Stimulated activated CD8-positive, alpha-beta memory T cell treated with anti-CD3 and anti-CD28 coated beads, Interleukin-12 subunit alpha, Interleukin-12 subunit beta, amount 100 ng/mL, for 24 hours (primary cell): ENCODE data around the gene DNM3.
"Not testable (repeated sequence)": the region's sequence is repeated elsewhere in the genome, so short reads cannot be mapped to it uniquely, and the experiment has no call there.

Experiments used
- DNase-seq: peaks from one replicate; pipeline ENCODE4 v3.0.0-alpha.2; 2020; ENCODE audit errors: extremely low read depth

DNM3 gene

GRCh38 chr1:172359491-172359999 lies 518.2 kb downstream of the DNM3 start:
- DNase-seq: no peak

- no peak for DNase-seq
These were observed 519.2 kb downstream of the DNM3 start for GRCh38 chr1:172360511-172360910.

GRCh38 chr1:172360985-172361384 lies 519.7 kb downstream of the DNM3 start:
- no peak for DNase-seq

GRCh38 chr1:172363852-172364251 lies 522.6 kb downstream of the DNM3 start:
- no peak for DNase-seq

GRCh38 chr1:172371646-172372045 lies 530.3 kb downstream of the DNM3 start:
- not testable (repeated sequence) for DNase-seq

GRCh38 chr1:172373864-172374263 lies 532.6 kb downstream of the DNM3 start:
- DNase-seq: no peak

- DNase-seq: no peak
These were observed 533.9 kb downstream of the DNM3 start for GRCh38 chr1:172375211-172375631.

GRCh38 chr1:172376431-172376830 lies 535.1 kb downstream of the DNM3 start:
- DNase-seq: no peak

GRCh38 chr1:172377565-172377964 lies 536.3 kb downstream of the DNM3 start:
- no peak for DNase-seq

- no peak for DNase-seq
These were observed 536.9 kb downstream of the DNM3 start for GRCh38 chr1:172378109-172378760.

- DNase-seq: no peak
These were observed 539.3 kb downstream of the DNM3 start for GRCh38 chr1:172380441-172381244.

- no peak for DNase-seq
These were observed 540.6 kb downstream of the DNM3 start for GRCh38 chr1:172381946-172382345.

- no peak for DNase-seq
These were observed 541.1 kb downstream of the DNM3 start for GRCh38 chr1:172382406-172382805.

GRCh38 chr1:172382990-172383389 lies 541.7 kb downstream of the DNM3 start:
- no peak for DNase-seq

GRCh38 chr1:172383536-172383935 lies 542.2 kb downstream of the DNM3 start:
- no peak for DNase-seq

GRCh38 chr1:172384656-172385055 lies 543.4 kb downstream of the DNM3 start:
- no peak for DNase-seq

- no peak for DNase-seq
These were observed 544.7 kb downstream of the DNM3 start for GRCh38 chr1:172386046-172386445.

GRCh38 chr1:172388490-172388889 lies 547.2 kb downstream of the DNM3 start:
- DNase-seq: no peak

GRCh38 chr1:172390301-172390682 lies 549.0 kb downstream of the DNM3 start:
- no peak for DNase-seq

- DNase-seq: no peak
These were observed 549.6 kb downstream of the DNM3 start for GRCh38 chr1:172390683-172391551.

- no peak for DNase-seq
These were observed 550.7 kb downstream of the DNM3 start for GRCh38 chr1:172391976-172392375.

- DNase-seq: no peak
These were observed 552.1 kb downstream of the DNM3 start for GRCh38 chr1:172393354-172393753.
